ENCODE results near the gene DPP10.

- TF ChIP-seq EZH2 (IDR thresholded peaks at IDR 0.05) (no peak), CTCF (IDR thresholded peaks at IDR 0.05) (no peak), EZH2phosphoT487 (IDR thresholded peaks at IDR 0.05) (no peak)
Observed at GRCh38 chr2:115572746-115573145, 1130.3 kb downstream of the DPP10 start.

Data from neural progenitor cell (in vitro differentiated cells).